ENCODE measurements around the gene DCP1B.
"Not testable (repeated sequence)": the region's sequence is repeated elsewhere in the genome, so short reads cannot be mapped to it uniquely, and the experiment has no call there.

DCP1B gene

GRCh38 chr12:1972856-1973317, 31.4 kb downstream of the DCP1B start:
- no peak for DNase-seq

GRCh38 chr12:1972260-1972659, 32.0 kb downstream of the DCP1B start:
- no peak for DNase-seq

- no peak for DNase-seq
Observed at GRCh38 chr12:1970331-1970900, 33.8 kb downstream of the DCP1B start.

GRCh38 chr12:1966561-1967226, 37.6 kb downstream of the DCP1B start:
- DNase-seq, result no peak

GRCh38 chr12:1965916-1966315, 38.3 kb downstream of the DCP1B start:
- no peak for DNase-seq

GRCh38 chr12:1962051-1963020, 41.9 kb downstream of the DCP1B start:
- no peak for DNase-seq

- no peak for DNase-seq
Observed at GRCh38 chr12:1956716-1957115, 47.5 kb downstream of the DCP1B start.

- no peak for DNase-seq
Observed at GRCh38 chr12:1949771-1950470, 54.3 kb downstream of the DCP1B start.

- no peak for DNase-seq
Observed at GRCh38 chr12:1948883-1949282, 55.4 kb downstream of the DCP1B start.

GRCh38 chr12:1947081-1947480, 57.2 kb downstream of the DCP1B start:
- DNase-seq, result no peak

GRCh38 chr12:1946296-1946695, 58.0 kb downstream of the DCP1B start:
- no peak for DNase-seq

GRCh38 chr12:1945502-1945901, 58.8 kb downstream of the DCP1B start:
- DNase-seq, result not testable (repeated sequence)

GRCh38 chr12:1939801-1940607, 64.3 kb downstream of the DCP1B start:
- peak; percentile 83 to 95 for DNase-seq

GRCh38 chr12:1939331-1939730, 64.9 kb downstream of the DCP1B start:
- no peak for DNase-seq

- no peak for DNase-seq
Observed at GRCh38 chr12:1937481-1938224, 66.6 kb downstream of the DCP1B start.

- DNase-seq, result no peak
Observed at GRCh38 chr12:1936406-1937320, 67.6 kb downstream of the DCP1B start.

- no peak for DNase-seq
Observed at GRCh38 chr12:1935700-1936378, 68.4 kb downstream of the DCP1B start.

- no peak for DNase-seq
Observed at GRCh38 chr12:1935242-1935641, 69.0 kb downstream of the DCP1B start.

GRCh38 chr12:1934831-1935230, 69.4 kb downstream of the DCP1B start:
- no peak for DNase-seq

GRCh38 chr12:1934068-1934467, 70.2 kb downstream of the DCP1B start:
- DNase-seq, result no peak
